Measurements from ENCODE around the gene SMPX.

SMPX gene

GRCh38 chrX:21711129-21711847, 46.6 kb downstream of the SMPX start:
- TF ChIP-seq, protein P1, sequence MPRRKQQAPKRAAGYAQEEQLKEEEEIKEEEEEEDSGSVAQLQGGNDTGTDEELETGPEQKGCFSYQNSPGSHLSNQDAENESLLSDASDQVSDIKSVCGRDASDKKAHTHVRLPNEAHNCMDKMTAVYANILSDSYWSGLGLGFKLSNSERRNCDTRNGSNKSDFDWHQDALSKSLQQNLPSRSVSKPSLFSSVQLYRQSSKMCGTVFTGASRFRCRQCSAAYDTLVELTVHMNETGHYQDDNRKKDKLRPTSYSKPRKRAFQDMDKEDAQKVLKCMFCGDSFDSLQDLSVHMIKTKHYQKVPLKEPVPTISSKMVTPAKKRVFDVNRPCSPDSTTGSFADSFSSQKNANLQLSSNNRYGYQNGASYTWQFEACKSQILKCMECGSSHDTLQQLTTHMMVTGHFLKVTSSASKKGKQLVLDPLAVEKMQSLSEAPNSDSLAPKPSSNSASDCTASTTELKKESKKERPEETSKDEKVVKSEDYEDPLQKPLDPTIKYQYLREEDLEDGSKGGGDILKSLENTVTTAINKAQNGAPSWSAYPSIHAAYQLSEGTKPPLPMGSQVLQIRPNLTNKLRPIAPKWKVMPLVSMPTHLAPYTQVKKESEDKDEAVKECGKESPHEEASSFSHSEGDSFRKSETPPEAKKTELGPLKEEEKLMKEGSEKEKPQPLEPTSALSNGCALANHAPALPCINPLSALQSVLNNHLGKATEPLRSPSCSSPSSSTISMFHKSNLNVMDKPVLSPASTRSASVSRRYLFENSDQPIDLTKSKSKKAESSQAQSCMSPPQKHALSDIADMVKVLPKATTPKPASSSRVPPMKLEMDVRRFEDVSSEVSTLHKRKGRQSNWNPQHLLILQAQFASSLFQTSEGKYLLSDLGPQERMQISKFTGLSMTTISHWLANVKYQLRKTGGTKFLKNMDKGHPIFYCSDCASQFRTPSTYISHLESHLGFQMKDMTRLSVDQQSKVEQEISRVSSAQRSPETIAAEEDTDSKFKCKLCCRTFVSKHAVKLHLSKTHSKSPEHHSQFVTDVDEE (CRISPR knock-in tag; IDR thresholded peaks at IDR 0.05), result no peak
- TF ChIP-seq ZNF565 (CRISPR knock-in tag; conservative IDR thresholded peaks at IDR 0.05; ENCODE audit: low read depth), result no peak
- no peak for TF ChIP-seq ZC3H10 (CRISPR knock-in tag; IDR thresholded peaks at IDR 0.05)
- TF ChIP-seq SNAI2 (CRISPR knock-in tag; IDR thresholded peaks at IDR 0.05), result no peak
- TF ChIP-seq ARNTL (CRISPR knock-in tag; IDR thresholded peaks at IDR 0.05; ENCODE audit: borderline replicate concordance, low read depth), result no peak
- no peak for TF ChIP-seq ZNF8 (CRISPR knock-in tag; IDR thresholded peaks at IDR 0.05)
- TF ChIP-seq RARB (CRISPR knock-in tag; IDR thresholded peaks at IDR 0.05), result no peak
- TF ChIP-seq PATZ1 (CRISPR knock-in tag; IDR thresholded peaks at IDR 0.05; ENCODE audit: borderline replicate concordance), result no peak
- no peak for TF ChIP-seq CSDC2 (CRISPR knock-in tag; IDR thresholded peaks at IDR 0.05)
- TF ChIP-seq ISL1 (CRISPR knock-in tag; IDR thresholded peaks at IDR 0.05), result no peak
- no peak for TF ChIP-seq PPARA (CRISPR knock-in tag; IDR thresholded peaks at IDR 0.05; ENCODE audit: borderline replicate concordance)
- TF ChIP-seq, protein P2, sequence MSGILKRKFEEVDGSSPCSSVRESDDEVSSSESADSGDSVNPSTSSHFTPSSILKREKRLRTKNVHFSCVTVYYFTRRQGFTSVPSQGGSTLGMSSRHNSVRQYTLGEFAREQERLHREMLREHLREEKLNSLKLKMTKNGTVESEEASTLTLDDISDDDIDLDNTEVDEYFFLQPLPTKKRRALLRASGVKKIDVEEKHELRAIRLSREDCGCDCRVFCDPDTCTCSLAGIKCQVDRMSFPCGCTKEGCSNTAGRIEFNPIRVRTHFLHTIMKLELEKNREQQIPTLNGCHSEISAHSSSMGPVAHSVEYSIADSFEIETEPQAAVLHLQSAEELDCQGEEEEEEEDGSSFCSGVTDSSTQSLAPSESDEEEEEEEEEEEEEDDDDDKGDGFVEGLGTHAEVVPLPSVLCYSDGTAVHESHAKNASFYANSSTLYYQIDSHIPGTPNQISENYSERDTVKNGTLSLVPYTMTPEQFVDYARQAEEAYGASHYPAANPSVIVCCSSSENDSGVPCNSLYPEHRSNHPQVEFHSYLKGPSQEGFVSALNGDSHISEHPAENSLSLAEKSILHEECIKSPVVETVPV (CRISPR knock-in tag; IDR thresholded peaks at IDR 0.05), result no peak
- TF ChIP-seq TOX (CRISPR knock-in tag; IDR thresholded peaks at IDR 0.05; ENCODE audit: borderline replicate concordance), result no peak
- TF ChIP-seq ZFP30 (CRISPR knock-in tag; IDR thresholded peaks at IDR 0.05), result no peak
- TF ChIP-seq POU6F1 (CRISPR knock-in tag; IDR thresholded peaks at IDR 0.05; ENCODE audit: borderline replicate concordance, low read depth), result no peak
- no peak for TF ChIP-seq OSR1 (CRISPR knock-in tag; IDR thresholded peaks at IDR 0.05)
- no peak for TF ChIP-seq ZFP3 (CRISPR knock-in tag; IDR thresholded peaks at IDR 0.05)
- TF ChIP-seq ZNF70 (CRISPR knock-in tag; IDR thresholded peaks at IDR 0.05), result no peak
- TF ChIP-seq ESRRG (CRISPR knock-in tag; IDR thresholded peaks at IDR 0.05), result no peak
- TF ChIP-seq TCF4 (CRISPR knock-in tag; IDR thresholded peaks at IDR 0.05; ENCODE audit: borderline replicate concordance), result no peak
- ATAC-seq, result no peak

- no peak for ATAC-seq
- TF ChIP-seq ZNF70 (CRISPR knock-in tag; IDR thresholded peaks at IDR 0.05) (no peak), ZNF565 (CRISPR knock-in tag; conservative IDR thresholded peaks at IDR 0.05; ENCODE audit: low read depth) (no peak), POU6F1 (CRISPR knock-in tag; IDR thresholded peaks at IDR 0.05; ENCODE audit: borderline replicate concordance, low read depth) (no peak), SNAI2 (CRISPR knock-in tag; IDR thresholded peaks at IDR 0.05) (no peak), ZFP3 (CRISPR knock-in tag; IDR thresholded peaks at IDR 0.05) (no peak), ZFP30 (CRISPR knock-in tag; IDR thresholded peaks at IDR 0.05) (no peak), PPARA (CRISPR knock-in tag; IDR thresholded peaks at IDR 0.05; ENCODE audit: borderline replicate concordance) (no peak), ESRRG (CRISPR knock-in tag; IDR thresholded peaks at IDR 0.05) (no peak), ZC3H10 (CRISPR knock-in tag; IDR thresholded peaks at IDR 0.05) (no peak), ISL1 (CRISPR knock-in tag; IDR thresholded peaks at IDR 0.05) (no peak), TOX (CRISPR knock-in tag; IDR thresholded peaks at IDR 0.05; ENCODE audit: borderline replicate concordance) (no peak), RARB (CRISPR knock-in tag; IDR thresholded peaks at IDR 0.05) (no peak), GLIS3 (CRISPR knock-in tag; IDR thresholded peaks at IDR 0.05) (no peak), TCF4 (CRISPR knock-in tag; IDR thresholded peaks at IDR 0.05; ENCODE audit: borderline replicate concordance) (no peak), ZNF8 (CRISPR knock-in tag; IDR thresholded peaks at IDR 0.05) (no peak), BACH2 (CRISPR knock-in tag; IDR thresholded peaks at IDR 0.05; ENCODE audit: borderline replicate concordance) (no peak)
- TF ChIP-seq, protein P1 (CRISPR knock-in tag; IDR thresholded peaks at IDR 0.05), result no peak
Measured at GRCh38 chrX:21708116-21708515, 49.8 kb downstream of the SMPX start.
